ENCODE measurements around the gene FAM163B.
"Not testable (repeated sequence)": the region's sequence is repeated elsewhere in the genome, so short reads cannot be mapped to it uniquely, and the experiment has no call there.

FAM163B gene

DNA sequence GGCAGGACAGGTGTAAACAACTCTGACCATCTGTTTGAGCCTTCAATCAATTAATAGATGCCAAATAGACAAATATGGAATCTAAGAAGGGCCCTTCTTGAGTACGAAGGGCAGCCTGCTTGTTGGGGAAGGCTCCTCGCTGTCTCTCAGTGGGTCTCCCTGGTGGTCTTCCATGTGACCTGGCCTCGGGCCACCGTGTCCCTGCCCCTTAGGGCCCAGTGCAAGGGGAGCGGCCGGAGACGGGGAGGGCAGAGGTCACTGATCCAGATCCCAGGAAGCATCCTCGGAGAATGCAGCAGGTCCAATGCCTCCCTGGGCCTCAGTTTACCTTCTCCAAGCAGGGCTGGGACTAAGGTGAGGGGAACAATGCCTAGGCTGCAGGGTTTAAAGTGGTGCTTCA, 29.5 kb upstream of the FAM163B start:
- no peak for DNase-seq

DNA sequence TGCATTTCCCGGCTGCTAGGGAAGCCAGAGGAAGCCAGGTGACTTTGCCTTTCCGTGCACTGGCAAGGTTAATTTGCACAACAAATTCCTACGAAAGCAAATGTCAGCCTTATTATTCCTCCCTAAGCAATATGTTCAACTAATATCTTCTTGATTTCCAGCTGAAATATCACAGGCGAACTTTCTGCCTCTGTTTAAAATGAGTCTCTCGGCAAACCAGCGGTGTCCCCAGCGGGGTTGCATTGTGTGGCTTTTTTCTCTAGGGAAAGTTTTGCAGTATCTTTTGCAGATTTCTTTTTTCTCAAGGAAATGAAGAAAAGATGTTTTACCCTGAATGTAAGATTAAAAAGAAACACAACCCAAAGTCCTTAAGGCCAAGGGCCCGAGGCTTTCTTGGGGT, 28.9 kb upstream of the FAM163B start:
- no peak for DNase-seq

DNA sequence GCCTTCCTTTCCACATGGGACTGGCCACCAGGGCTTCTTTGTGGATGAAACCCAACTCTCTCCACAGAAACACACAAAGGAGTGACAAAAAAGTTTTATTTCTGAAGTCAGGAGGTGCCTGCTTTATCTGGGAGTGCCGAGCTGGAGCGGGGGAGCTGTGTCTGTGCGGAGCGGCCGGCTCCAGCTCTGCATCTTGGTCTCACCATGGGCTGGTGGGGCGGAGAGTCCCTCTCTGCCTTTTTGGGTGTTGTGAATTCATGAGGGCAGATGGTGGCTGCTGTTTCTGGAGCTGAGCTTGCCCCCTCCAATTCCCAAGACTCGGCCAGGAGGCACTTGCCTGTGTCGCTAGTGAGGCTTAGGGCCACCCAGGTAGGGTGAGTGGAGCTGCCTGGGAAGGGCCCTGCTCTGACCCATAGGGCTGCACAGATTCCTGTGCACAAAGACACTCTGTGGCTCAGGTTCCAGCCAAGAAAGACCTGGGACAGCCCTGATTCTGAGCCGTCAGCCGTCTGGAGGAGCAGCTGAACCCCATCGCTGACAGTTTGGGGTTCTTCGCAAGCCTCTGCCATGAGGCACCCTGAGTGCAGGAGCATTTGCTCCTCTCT, 28.4 kb upstream of the FAM163B start:
- no peak for DNase-seq

DNA sequence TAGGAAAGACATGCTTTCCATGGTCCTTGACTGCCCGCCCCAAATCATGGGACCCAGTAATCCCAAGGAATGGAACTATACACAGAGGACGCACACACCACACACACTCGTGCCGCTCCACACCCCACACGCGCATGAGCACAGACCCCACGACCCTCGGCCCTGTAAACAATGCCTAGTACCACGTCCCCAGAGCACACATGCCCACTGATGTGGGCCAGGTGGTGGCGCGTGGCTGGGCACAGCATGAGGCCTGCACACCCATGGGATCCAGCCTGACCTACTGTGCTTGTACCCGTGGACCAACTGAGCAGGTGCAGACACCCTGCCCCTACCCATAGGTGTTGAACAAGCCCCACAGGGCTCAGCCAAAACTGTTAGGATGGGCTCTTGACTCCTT, 27.7 kb upstream of the FAM163B start:
- DNase-seq: no peak

DNA sequence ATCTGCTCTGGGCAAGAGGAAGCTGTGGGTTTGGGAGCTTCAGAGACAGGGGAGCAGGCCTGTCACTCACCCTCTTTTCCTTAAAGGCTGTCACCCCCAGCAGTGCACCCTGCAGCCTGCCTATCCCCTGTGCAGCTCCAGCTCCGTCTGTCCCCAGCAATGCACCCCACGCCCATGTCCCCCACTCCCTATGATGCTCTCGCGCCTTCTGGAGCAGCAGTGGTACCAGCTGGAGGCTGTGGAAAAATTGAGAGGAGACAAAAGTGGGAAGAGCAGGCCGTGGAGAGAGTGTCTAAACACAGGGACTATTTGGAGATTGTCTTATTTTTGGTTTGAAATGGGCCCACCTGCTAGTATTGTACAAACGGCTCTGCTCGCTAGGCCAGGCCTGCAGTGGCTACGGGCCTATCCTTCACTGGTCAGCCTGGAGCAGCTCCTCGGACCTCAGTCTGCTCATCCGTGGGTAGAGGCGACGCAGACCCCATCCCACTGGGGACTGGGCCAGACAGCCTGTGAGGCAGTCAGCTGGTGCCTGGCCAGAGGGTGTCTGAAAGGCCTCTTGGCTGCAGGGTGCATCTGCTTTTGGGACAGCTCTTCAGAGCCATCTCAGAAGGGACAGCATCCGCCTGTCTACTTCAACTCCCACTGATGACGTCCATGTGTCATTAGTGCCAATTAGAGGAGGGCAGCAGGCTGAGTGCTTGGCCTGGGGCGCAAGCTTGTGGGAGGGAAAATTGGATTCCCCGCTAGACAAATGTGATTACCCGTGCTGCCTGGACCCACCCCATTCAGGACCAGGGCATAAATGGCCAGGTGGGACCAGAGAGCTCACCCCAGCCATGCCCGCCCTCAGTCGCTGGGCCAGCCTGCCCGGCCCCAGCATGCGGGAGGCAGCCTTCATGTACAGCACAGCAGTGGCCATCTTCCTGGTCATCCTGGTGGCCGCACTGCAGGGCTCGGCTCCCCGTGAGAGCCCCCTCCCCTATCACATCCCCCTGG, 26.6 kb upstream of the FAM163B start, which contains the start of gene DBH:
Gene DBH (plus strand): TSS at position 831 of the 999 bp plus-strand sequence. CDS start 9 bp downstream, at position 840.
- DNase-seq: no peak

DNA sequence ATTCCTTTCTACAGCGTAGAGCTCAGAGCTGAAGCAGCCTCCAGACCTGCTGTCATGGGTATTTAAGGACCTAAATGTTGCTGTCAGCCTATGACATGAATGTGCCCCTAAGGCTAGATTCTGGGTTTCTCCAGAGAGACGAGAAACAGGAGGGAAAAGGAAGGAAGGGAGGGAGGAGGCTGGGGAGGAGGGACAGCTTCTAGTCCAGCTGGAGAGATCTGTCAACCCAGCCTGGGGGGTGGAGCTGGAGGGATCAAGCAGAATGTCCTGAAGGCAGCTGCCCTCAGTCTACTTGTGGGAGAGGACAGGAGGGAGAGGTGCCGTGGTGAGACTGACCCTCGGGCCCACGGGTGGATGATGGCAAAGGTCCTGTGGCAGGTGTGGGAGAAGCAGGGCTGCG, 25.9 kb upstream of the FAM163B start:
- no peak for DNase-seq

DNA sequence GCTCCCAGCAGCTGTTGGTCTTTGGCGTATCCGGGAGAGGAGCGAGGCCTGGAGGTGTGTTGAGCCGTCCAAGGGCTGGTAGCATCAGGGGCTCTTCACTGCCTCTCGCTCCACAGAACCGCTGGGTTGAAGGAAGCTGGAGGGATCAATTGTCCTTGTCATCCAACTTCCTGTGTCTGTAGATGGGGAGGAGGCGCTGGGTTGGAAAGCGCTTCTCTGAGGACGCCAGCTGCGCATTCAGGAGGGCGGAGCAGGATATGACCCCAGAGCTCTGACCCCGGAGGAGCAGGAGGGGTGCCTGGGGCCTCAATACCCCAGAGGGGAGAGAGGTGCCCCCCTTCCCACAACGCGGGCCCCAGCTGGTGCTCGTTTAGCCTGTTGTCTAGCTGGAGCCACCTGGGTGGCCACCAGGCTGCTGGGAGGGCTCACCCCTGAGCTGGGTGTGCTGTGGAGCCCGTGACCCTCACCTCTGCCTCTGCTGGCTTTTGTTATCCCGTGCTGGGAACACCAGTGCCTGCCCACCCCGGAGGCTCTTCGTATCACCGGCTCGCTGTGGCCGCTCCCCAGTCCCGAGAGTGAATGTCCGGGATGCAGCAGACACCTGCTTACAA, 25.0 kb upstream of the FAM163B start:
- DNase-seq: peak; percentile 57

DNA sequence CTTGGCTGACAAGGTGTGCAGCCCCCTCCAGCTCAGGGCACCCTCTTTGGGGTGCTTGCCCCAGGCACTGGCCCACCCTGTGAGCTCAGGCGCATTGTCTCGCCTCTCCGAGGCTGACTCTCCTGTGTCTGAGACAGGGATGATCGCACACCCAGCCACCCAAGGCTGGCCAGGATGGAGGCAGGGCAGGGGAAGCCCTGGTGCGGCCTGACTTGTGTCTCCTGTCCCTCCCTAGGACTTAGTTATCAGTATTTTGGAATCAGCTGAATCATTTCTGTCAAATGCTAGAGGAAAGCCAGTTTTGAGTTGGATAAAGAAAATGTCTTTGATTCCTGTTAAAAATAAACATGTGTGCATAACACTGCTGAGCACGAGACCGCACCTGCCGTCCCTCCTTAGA, 24.5 kb upstream of the FAM163B start:
- DNase-seq: no peak

DNA sequence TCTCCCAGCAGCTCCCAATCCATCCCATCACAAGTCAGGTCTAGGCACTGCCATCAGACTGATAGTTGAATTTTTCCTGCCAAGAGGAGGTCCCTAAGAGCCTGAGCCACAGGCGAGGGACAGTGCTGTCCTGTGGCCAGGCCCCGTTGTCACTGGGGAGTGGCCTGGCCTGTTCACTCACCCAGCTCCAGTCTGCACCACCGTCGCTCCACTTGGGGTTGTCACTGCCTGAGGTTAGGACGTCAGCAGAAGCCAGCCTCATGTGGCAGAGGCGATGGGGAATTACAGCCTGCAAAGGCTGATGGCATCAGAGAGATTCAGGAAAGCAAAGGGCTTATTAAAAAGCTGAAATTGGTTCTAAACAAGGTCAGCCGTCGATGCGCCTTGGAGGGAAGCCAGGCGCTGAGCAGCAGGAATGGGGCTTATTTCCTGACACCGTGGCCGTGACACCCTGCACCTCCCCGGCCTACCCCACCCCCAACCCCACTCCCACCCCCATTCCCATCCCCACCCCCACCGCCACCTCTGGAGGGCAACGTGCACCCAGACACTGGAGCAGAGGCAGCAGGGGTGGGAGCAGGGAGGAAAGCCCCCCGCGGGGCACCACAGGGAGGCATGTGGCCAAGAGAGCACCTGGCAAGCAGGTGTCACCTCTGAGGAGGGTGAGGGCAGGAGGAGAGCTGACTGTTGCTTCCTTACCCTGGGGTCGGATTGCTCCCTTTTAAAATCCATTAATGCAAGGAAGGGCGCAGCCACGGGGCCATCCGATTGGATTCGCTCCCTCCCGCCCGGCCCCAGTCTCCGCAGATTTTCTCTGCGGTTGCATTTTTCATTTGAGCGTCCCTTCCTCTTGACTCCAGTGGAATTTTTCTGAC, 23.9 kb upstream of the FAM163B start:
- DNase-seq: peak; percentile 62

DNA sequence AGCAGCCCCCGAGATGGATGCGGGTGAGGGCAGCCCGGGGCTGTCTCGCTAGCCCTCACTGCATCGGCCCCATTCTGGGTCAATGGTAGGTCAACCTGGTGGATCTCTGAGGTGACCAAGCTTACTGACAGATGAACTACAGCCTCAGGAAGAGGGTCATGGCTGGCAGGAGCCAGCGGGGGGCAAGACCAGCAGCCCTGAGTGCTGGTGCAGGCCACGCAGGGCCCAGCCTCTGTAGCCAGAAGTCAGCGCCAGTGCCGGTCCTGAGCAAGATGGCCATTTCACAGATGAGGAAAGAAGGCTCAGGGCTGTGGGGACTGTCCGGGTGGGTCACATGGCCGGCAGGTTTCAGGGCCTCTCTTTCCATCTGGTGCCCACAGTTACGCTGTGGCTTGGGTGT, 21.9 kb upstream of the FAM163B start:
- DNase-seq: no peak

DNA sequence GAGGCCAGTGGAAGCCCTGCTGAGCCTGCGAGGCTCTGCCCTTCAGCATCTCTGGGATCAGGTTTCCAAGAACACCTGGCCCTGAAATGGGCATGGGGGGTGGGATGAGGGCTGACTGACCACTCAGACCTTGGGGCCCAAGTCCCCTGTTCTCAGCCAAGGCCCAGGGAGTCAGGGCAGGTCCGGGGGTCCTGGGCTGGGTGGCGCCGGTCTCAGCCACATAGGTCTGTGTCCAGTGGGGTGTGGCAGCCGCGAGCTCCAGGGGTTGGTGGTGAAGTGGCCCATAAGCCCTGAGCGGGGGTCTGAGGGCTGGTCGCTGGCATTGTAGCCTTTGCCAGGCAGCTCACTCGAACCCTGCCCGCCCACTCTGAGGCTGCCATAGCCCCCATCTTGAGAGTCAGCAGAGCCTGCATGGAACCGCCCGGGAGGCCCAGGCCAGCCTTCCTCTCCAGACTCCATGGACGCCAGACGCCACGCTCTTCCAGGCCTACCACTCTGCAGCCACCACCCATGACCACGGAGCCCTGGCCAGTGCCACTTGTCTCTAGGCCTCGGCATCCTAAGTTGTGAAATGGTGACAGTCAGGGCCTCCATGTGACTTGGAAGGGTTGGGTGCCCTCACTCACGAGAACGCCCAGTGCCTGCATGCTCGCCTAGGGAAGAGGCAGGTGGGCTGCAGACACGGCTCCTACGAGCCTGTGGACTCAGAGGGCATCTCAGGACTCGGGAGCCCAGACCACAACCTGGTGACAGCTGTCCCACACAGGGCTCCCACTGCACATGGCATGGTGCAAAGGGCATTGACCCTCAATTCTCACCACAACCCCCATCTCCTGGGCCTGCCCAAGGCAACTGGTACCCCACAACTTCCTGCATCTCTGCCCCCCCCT, 20.3 kb upstream of the FAM163B start:
- no peak for DNase-seq

DNA sequence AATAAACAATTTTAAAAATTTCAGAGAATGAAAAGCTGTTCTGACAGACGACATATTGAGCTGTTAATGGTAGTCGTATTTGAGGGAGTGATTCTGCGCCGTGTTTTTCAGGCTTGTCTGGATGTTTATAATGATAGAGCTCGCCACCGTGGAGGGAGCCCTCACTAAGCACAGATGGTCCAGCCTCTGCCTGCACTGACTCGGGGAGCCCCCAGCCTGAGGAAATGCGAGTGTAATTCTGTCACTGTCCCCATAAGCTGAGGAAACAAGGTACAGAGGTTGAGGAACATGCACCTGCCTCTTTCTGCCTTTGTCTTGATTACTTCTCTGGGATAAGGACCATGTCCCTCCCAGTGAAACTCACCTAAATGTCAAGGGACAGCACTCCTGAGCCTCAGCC, 19.6 kb upstream of the FAM163B start:
- DNase-seq: peak; percentile 38

DNA sequence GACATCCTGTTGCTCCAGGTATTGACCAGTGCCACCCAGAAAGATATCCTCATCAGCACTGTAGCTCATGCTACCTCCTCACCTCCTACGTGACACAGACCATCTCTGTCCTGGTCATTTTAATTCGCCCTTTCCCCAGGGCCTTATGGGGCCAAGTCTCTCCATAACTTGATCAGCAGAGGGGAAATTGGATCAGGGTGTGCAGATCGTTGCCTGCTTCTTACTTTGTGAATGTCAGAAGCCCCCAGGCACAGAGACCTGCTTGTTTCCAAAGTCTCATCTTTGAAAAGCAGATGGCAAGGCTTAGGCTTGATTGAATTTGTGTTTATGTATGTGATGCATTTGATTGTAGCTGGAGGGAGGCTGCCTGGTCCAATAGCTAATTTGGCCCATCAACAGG, 18.2 kb upstream of the FAM163B start:
- no peak for DNase-seq

DNA sequence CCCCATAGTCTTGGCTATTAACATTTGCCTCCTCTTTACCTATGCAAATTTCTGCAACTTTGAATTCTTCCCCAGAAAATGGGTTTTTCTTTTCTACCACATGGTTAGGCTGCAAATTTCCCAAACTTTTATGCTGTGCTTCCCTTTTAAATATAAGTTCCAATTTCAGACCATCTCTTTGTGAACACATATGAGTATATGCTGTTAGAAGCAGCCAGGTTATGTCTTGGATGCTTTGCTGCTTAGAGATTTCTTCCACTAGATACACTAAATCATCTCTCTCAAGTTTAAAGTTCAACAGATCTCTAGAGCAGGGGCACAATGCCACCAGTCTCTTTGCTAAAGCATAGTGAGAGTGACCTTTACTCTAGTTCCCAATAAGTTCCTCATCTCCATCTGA, 16.8 kb upstream of the FAM163B start:
- not testable (repeated sequence) for DNase-seq

DNA sequence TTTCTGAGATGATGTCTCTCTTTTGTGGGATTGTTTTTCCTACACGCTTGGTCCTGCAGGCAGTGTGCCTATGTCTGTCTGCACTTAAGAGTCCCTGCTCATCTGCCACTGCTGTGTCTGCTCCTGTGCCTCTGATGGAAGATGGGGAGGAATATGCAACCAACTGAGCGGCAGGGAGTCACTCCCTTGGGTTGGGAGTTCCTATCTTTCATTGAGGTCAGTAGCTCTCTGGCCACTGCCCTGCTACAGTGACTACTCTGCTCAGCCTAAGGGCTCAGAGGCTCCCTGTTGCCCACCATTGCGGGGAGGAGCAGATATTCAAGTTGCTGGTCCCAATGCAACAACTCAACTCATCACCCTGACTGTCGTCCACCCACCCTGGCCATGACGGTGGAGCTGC, 13.4 kb upstream of the FAM163B start:
- DNase-seq: no peak

DNA sequence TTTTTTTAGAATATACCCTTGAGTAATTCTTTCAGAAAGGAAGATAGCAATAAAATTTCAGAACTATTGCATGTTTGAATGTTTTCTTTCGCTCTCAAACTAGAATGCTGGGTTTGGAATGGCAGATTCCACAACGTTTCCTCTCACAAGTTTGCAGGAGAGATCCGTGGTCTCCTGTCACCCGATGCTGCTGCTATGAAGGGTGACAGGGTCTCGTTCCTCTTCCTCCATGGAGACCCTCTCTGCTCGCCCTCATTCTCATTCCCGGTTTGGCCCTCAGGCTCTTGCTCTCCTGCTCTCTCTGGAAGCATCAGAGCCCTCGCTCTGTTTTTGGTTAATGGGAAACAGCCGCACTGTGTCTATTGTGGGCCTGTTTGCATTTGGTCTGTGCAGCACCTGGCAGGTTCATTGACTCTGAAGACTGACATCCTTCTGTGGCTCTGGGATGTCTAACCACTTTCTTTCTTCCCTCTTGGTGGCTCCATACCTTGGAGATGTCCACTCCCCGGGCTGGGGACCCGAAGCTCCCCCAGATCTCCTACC, 12.6 kb upstream of the FAM163B start:
- DNase-seq: no peak

DNA sequence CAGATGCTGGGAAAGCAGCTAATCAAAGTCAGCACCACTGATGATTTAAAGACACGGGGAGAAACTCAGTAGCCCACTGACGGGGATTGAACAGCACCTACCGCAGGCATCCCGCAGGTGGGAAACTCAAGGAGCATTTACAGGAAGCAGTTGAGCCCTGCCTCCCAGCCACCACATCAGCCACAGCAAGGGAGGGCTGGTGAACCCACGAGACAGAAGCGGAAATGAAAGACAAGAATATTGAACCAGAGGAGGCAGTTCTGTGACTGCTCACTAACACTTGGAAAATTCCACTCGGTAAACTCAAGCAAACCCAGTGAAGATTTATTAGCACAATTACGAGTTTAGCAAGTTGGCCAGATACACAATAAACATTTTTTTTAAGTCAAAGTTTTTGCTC, 10.6 kb upstream of the FAM163B start:
- no peak for DNase-seq

DNA sequence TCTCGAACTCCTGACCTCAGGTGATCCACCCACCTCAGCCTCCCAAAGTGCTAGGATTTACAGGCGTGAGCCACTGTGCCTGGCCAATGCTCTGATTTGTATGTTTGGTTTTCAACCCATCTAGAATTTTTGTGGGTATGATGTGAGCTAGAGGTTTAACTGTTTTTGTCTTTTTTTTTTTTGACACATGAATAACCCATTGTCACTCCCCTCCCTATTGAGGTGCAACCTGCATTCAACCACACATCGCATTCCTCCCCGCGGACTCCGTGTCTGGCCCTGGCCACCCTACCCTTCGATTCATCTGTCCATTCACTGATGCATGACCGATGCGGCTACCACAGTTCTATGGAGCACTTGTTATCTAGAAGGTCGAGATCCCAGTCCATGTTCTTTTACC, 9.5 kb upstream of the FAM163B start:
- no peak for DNase-seq

DNA sequence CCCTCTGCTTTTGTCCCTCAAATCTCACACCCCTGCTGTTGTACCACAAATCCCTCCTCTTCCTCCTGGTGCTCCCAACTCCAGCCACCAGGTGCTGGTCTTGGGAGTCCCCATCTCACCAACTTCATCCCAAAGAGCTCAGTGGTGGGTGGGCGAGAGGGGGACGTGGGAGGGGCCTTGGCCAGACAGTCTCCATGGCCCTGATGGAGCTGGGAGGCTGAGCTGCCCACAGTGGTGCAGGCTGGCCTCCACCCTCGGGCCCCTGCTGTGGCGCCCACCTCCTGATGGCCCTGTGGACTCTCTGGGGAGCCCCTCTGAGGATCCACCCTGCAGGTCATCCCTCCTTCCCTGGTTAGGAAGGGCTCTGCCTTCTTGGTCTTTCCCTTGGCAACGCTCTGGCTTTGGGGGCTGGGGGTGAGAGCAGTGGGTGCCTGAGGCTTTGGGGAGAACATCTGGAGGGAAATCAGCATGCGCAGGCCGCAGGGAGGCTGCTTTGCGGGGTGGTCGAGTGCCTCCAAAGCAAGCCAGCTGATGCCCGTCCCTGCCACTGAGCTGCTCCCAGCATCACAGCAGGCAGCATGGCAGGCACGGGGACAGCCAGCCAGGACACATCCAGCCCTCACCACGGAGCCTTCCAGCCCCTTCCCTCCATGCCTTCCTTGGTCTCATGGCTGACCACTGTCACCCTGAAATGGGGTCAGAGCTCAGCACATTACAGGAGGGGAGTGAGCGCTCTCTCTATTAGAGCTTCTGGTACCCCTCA, 7.6 kb upstream of the FAM163B start:
- no peak for DNase-seq

DNA sequence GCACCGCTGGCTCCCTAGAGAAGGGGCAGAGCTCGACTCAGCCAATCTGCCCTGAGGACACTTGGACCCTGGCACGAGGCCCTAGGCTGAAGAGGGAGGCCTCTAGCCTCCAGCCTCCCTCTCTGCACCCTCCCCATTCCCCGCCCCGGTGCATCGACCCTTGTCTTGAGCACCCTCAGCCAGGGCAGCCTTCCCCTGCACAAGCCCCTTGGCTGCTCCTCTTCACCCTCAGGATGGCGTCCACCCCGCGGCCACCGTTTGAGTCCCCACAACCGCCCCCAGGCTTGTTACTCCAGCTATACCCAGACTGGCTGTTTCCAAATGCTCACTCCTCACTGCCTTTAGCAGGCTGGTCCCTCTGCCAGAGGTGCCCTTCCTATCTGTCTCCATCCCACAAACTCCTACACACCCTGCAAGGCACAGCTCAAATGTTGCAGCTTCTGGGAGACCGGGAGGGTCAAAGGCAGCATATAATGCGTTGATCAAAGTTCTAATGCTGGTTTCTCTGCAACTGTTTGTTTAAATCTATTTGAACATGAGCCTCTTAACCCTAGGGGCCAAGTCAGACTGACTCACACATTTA, 6.5 kb upstream of the FAM163B start:
- no peak for DNase-seq
